GM19395 (cell line): ENCODE results near the gene GRIA1.

Experiments used
- ATAC-seq: cut with Tn5 transposase; IDR thresholded peaks from one replicate; pipeline ENCODE4 v1.9.1; 2021; ENCODE audit warnings: mild to moderate bottlenecking, moderate library complexity; ENCODE audit not compliant: unreplicated experiment

The GRIA1 gene

DNA sequence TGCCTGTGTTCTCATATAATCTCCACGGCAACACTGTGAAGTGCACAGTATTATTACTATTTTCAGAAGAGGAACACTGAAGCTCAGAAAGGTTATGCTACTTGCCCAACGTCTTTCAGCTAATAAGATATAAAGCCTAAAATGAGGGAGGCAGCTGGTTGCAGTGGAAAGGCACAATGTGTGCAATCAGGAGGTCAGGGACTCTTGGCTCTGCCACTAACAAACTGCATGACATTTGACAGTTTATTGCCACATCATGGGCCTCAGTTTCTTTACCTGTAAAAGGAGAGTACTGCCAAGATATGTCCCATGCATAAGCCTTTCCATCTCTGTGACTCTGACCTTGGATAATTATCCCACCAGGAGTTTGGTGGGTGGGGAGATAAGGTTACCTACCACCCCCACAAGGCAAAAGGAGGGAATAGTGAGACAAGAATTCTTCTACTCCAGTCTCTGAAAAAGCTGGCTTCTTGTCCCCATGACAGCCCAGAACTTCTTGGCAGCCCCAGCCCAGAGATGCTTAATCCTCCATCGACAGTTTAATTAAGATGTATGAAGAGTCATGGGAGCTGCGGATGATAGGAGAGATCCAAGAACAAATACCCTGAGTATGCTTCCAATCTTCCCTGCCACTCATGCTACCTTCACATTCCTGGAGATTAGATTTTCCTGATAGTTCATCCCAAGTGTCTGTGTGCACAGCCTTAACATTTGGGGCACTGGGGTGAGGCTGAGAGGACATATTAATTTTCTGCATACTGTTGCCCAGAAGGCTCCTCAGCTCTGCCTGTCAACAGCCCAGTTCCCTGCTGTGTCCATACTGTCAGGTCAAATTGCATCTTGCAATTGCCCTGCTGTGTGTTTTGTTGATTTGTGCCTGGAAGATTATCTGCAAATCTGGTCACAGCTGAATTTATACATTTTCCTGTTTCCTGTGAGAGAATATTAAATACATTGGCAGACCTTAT is 277.0 kb downstream of the GRIA1 start:
- no peak for ATAC-seq

DNA sequence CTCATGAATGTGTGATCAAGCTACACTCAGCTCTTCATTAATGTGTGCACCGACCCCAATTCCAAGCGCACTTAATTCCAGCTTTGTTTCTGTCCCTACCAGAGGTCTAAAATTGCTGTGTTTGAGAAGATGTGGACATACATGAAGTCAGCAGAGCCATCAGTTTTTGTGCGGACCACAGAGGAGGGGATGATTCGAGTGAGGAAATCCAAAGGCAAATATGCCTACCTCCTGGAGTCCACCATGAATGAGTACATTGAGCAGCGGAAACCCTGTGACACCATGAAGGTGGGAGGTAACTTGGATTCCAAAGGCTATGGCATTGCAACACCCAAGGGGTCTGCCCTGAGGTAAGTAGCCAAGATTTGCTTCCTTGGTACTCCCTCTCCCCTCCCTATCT is 279.6 kb downstream of the GRIA1 start:
- no peak for ATAC-seq

- no peak for ATAC-seq
Measured at GRCh38 chr5:153774686-153775085, 284.2 kb downstream of the GRIA1 start.

DNA sequence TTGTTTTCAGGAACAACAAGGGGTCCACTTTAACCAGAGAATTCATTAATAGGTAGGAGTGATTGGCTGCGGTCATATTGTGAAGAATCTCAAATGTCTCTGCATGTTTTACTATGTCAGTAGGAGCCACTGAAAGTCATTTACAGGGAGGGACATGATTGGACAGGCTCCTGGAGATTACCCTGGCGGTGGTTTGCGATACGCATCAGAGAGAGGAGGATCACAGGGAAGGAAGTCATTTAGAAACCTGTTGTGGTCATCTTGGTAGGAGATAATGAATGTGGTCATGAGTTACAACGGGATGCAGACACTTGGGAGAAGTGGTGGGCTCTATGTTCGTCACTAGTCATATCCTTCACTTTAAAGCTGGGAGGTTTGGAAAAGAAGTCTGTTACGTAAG is 285.5 kb downstream of the GRIA1 start:
- no peak for ATAC-seq

DNA sequence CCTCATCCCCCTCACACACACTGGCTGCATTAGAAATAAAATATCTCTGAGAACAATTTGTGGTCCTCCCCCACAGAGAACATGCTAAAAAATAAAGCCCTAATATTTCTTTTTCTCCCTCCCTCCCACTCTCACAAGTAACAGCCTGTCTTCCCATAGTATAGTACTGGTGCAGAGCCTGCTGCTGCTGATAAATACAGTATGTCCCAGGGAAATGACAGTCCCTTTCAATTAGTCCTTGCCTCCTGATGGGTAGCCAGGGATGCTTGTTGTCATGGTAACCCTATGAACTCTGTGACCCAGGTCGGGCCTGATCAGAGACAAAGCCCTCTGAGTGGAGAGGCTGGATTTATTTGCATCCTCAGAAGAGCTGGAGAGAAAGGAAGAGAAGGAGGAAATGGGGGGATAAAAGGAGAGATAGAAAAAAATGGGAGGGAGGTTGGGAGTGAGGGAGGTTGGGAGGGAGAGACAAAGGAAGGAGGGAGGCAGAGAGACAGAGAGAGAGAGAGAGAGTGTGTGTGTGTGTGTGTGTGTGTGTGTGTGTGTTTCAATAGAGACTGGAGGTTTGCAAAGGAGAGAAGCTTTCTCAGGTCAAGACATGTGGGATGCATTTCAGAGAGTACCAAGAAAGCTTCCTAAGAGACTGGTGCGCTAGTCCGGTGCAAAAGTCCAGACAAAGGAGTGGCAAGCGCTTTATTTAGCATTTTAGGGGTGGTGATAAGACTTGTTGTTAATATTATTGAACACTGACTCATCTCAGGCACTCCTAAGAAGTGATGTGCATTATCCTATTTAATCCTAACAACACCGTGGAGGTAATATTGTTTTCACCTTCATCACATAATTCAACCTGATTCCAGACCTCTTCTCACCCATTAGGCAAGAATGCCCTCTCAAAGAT is 287.5 kb downstream of the GRIA1 start:
- ATAC-seq = no peak

DNA sequence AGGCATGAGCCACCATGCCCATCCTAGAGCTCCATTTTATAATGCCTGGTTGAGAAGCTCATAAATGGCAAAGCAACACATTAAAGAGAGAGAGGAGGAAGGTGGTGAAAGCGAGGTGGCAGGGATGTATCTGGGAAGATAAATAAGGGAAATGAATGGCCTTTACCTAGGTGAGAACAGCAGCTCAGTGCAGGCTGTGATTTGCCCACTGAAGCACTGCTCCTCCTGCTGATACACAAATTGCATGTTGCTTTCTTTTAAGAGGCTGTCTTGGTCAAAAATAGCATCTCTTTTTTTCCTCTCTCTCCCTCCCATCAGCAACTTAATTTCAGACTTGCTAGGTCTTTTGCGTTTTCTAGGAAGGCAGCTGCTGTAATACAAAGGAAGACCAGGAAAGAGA is 289.4 kb downstream of the GRIA1 start:
- ATAC-seq = no peak

DNA sequence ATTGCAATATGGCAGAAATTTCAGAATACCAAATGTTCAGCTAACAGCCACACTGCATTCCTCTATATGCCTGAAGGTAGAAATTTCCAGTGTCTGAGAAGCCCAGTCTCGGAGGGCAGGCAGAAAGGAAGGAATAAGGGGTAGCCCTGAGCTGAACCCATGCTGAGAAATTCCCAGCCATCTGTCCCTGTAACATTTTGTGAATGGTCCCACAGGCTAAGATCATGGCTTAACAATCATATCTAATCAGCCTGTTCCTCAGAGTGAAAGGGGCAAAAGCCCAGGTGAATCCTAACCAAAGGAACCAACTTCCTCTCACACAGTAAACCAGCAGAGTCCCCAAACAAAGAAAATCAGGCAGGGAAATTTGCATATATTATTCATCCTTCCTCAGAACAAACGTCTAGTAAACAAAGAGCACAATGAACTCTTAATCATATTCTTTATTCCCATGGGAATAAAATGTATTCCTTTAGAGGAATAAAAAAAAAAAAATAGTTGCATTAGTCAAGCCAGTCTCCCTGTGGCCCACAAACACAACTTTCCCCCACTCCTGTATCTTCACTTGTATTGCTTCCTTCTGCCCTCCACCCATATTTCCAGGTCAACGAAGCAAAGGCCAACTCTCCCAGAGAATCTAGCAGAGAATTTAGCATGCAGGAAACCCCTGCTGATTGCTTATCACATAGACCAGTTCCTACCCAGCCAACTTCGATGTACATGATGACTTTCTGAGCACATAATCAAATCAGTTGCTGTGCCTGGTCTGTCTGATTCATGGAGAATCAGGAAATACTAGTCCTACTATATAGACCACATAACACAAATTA is 290.6 kb downstream of the GRIA1 start:
- no peak for ATAC-seq

- ATAC-seq = no peak
Measured at GRCh38 chr5:153782589-153783361, 292.3 kb downstream of the GRIA1 start.

DNA sequence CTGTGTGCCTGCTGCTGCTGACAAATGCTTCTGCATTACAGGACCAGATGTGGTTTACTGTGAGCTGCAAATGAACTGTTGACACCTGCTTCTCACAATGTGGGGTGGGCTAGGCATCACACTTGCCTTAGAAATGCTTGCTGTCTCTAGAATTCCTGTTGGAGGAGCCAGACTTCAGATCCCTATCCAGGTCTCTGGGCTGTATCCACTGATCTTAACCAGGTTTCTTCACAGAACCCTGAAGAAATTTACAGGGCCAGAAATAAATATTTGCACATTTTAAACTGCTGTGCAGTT is 292.8 kb downstream of the GRIA1 start:
- ATAC-seq = no peak

DNA sequence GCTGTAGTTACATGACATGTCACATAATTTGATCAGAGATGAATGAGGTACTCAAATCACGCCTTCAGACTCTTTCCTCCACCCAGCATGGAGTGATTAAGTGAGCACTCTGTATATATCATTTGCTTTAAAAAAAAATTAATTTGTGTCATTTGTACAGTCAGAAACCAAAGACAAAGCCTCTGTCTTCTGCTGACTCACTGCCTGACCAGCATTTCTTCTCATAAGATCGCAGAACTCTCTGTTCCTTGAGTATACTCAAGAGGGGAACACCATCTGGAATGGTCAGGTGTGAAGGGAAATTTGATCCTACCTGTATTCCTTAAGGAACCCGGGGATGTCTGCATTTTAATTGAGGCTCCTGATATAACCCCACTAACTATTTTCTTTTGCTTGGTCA is 293.8 kb downstream of the GRIA1 start:
- ATAC-seq = no peak

DNA sequence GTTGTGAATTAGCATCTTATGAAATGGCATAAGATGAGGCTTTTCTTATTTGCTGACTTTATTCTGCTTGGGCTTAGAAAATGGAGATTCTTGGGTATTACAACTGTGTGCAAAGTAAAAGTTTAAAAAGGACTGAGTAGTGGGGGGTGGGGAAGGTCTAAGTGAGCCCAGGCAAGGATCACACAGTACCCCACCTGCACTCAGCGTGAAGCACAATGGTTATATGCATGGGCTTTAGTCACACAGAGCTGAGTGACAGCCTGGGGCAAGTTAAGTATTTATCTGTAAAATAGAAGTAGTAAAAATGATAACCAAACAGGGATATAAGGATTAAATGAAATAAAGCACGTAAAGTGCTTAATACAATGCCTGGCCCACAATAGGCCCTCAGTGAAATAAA is 300.9 kb downstream of the GRIA1 start:
- ATAC-seq = no peak

DNA sequence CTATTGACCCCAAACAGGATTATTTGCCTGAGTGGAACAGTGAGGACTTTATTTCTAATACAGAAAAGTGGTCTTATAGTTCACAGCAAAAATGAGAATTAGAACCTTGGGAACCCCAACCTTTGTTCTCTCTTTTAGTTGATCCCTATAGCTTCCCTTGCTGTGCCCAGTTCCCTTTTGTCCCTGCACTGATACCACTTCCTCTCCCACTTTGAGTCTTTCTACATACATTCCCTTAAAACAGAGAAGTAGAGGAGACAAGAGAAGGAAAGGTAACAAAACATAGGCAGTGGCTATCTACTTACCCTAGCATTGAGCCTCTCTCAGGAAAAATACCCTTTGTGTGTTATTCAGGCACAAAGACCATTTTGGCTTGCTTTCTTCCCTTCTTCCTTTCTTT is 301.8 kb downstream of the GRIA1 start:
- ATAC-seq = no peak

GRCh38 chr5:153793699-153794098 is 303.2 kb downstream of the GRIA1 start:
- ATAC-seq = no peak

- ATAC-seq = no peak
Measured at GRCh38 chr5:153794327-153794726, 303.9 kb downstream of the GRIA1 start.

- no peak for ATAC-seq
Measured at GRCh38 chr5:153796527-153796926, 306.1 kb downstream of the GRIA1 start.

GRCh38 chr5:153797484-153797883 is 307.0 kb downstream of the GRIA1 start:
- no peak for ATAC-seq

- ATAC-seq = no peak
Measured at GRCh38 chr5:153798830-153799229, 308.4 kb downstream of the GRIA1 start.

GRCh38 chr5:153799466-153799865 is 309.0 kb downstream of the GRIA1 start:
- ATAC-seq = no peak

GRCh38 chr5:153802050-153802821 is 311.8 kb downstream of the GRIA1 start:
- ATAC-seq = no peak

DNA sequence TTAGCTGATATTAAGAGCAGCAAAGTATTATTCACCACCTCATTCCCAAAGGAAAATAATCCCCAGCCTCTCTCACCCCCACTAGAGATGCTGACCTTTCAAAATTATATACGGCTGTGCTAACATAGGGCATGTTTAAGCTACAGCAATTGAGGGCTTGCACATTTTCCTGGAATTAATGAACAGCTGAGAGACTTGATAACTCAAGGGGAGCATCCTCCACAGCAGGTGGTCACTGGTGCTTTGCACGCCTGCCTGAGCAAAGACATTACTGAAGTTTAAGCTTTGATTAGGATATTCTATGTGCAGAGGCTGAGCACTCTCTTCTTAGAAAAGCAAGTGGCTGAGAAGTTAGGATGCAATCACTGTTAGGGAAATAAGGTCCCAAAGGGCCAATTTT is 317.3 kb downstream of the GRIA1 start:
- no peak for ATAC-seq
